Neural cell (in vitro differentiated cells): ENCODE measurements around the gene SRSF1.
A peak's percentile ranks its signal among the peaks of the same experiment; 100 is the strongest.

Experiments used
- CTCF ChIP-seq: fragments of 450-650 bp; IDR thresholded peaks from 2 replicates; pipeline ENCODE4 v1.5.1; 2014; ENCODE audit warnings: antibody characterized with exemption, mild to moderate bottlenecking, moderate library complexity; ENCODE audit not compliant: poor library complexity, severe bottlenecking
- EP300 ChIP-seq: fragments of 450-650 bp; conservative IDR thresholded peaks from 2 replicates; pipeline ENCODE4 v1.6.1; 2014; ENCODE audit warnings: antibody characterized with exemption, mild to moderate bottlenecking, moderate library complexity; ENCODE audit not compliant: poor library complexity, severe bottlenecking
- EZH2 ChIP-seq: fragments of 200-600, 300-800 bp; shearing (Covaris generic), sonication (generic); IDR thresholded peaks from 2 replicates; pipeline ENCODE4 v1.6.1; 2014; ENCODE audit warnings: antibody characterized with exemption, low read length, borderline replicate concordance, mild to moderate bottlenecking; ENCODE audit not compliant: insufficient read depth, poor library complexity, severe bottlenecking
- MXI1 ChIP-seq: fragments of 450-650 bp; conservative IDR thresholded peaks from 2 replicates; pipeline ENCODE4 v1.6.1; 2014; ENCODE audit warnings: antibody characterized with exemption, mild to moderate bottlenecking; ENCODE audit not compliant: poor library complexity, severe bottlenecking
- POLR2AphosphoS5 ChIP-seq: IDR thresholded peaks from 2 replicates; pipeline ENCODE4 v1.6.1; 2012
- RAD21 ChIP-seq: fragments of 450-650 bp; conservative IDR thresholded peaks from 2 replicates; pipeline ENCODE4 v1.6.1; 2014; ENCODE audit warnings: antibody characterized with exemption, mild to moderate bottlenecking, moderate library complexity
- SMC3 ChIP-seq: fragments of 450-650 bp; conservative IDR thresholded peaks from 2 replicates; pipeline ENCODE4 v1.6.1; 2014; ENCODE audit warnings: antibody characterized with exemption, mild to moderate bottlenecking, moderate library complexity; ENCODE audit not compliant: poor library complexity
- TAF1 ChIP-seq: IDR thresholded peaks from 2 replicates; pipeline ENCODE4 v1.6.1; 2012; ENCODE audit warnings: low read depth
- TF ChIP-seq, protein P1 (sequence below): IDR thresholded peaks from 2 replicates; pipeline ENCODE4 v1.6.1; 2012; ENCODE audit warnings: borderline replicate concordance

- TF ChIP-seq CTCF (no peak), TAF1 (no peak), EP300 (no peak), EZH2 (no peak), RAD21 (no peak), MXI1 (peak; percentile 17), POLR2AphosphoS5 (no peak), SMC3 (peak; percentile 15)
- TF ChIP-seq, protein P1, sequence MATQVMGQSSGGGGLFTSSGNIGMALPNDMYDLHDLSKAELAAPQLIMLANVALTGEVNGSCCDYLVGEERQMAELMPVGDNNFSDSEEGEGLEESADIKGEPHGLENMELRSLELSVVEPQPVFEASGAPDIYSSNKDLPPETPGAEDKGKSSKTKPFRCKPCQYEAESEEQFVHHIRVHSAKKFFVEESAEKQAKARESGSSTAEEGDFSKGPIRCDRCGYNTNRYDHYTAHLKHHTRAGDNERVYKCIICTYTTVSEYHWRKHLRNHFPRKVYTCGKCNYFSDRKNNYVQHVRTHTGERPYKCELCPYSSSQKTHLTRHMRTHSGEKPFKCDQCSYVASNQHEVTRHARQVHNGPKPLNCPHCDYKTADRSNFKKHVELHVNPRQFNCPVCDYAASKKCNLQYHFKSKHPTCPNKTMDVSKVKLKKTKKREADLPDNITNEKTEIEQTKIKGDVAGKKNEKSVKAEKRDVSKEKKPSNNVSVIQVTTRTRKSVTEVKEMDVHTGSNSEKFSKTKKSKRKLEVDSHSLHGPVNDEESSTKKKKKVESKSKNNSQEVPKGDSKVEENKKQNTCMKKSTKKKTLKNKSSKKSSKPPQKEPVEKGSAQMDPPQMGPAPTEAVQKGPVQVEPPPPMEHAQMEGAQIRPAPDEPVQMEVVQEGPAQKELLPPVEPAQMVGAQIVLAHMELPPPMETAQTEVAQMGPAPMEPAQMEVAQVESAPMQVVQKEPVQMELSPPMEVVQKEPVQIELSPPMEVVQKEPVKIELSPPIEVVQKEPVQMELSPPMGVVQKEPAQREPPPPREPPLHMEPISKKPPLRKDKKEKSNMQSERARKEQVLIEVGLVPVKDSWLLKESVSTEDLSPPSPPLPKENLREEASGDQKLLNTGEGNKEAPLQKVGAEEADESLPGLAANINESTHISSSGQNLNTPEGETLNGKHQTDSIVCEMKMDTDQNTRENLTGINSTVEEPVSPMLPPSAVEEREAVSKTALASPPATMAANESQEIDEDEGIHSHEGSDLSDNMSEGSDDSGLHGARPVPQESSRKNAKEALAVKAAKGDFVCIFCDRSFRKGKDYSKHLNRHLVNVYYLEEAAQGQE: no peak
Measured at GRCh38 chr17:57986841-57987580, 20.0 kb downstream of the SRSF1 start.
